ENCODE results near the gene ZBTB43.

DNA sequence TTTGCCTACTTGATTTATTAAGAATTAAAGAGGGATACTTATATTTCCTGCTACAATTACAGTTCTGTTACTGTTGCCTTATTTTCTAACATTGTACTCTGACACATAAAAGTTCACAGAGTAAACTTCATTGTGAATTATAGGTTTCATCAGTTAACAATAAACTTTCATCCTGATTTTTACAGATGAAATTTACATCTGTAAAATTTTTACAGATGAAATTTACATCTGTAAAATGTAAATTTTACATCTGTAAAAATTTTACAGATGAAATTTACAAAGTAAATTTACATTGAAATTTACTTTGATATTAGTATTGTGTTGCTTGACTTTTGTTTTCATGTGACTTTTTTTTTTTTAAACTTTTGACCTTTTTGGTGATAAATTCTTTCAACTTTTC is 9.3 kb downstream of the ZBTB43 start:
- no peak for TF ChIP-seq CTCF (IDR thresholded peaks at IDR 0.05)
- TF ChIP-seq POLR2AphosphoS5 (IDR thresholded peaks at IDR 0.05), result no peak

All from esophagus muscularis mucosa (tissue), 3 donors.